K562 (cell line): ENCODE measurements around the gene IMPG2. TPM values are rescaled to one million over a fixed set of nuclear protein-coding genes. Genes with fewer than 3 reads are reported as not detected.

Experiments used
- ATAC-seq: fragments of 200-7000 bp; cut with Tn5 transposase; 3 replicates; pipeline ENCODE4 v1.9.1; 2020; ENCODE audit warnings: moderate library complexity
- BruUV-seq: library from RNA; stranded (reverse); fragments of 400-500 nt; replicated peaks from 2 replicates; lab custom pipeline; 2021; lab: Mats Ljungman, UMichigan
- CTCF ChIA-PET: fragments of 300-600 bp; formaldehyde crosslinking; extraction: SDS; loops from one replicate; lab custom pipeline; 2021; ENCODE audit warnings: low intra/inter-chr PET ratio; lab: Yijun Ruan, JAX
- POLR2A ChIA-PET: fragments of 300-600, 350-650 bp; sonication (Branson Sonifier 250); formaldehyde crosslinking; extraction: SDS; loops from one replicate; lab custom pipeline; 2021; ENCODE audit warnings: antibody characterized with exemption, inconsistent platforms; lab: Yijun Ruan, JAX
- DNase-seq, 4 experiments: peaks; one replicate each; pipeline versions ENCODE4 v3.0.0 to v3.0.0-alpha.2; 2011 to 2018; ENCODE audit warnings: low spot score in 3 of 4, mixed read lengths in 3 of 4; ENCODE audit errors: extremely low read depth in 1 of 4
- FAIRE-seq: peaks from 2 replicates; lab custom pipeline; 2011; peaks lifted over from hg19 to GRCh38; lab: Jason Lieb, UNC
- H2AFZ ChIP-seq: 2 replicates; pipeline ENCODE4 v1.6.0; 2011; ENCODE audit warnings: low read depth, low read length, control low read depth, inconsistent platforms
- H3K27ac ChIP-seq: fragments of 200-600 bp; 3 replicates; pipeline ENCODE4 v1.8.0; 2011; ENCODE audit warnings: low read depth, mild to moderate bottlenecking, control low read depth, inconsistent platforms, low read length, moderate library complexity, mixed read lengths; ENCODE audit errors: extremely low read depth
- H3K27me3 ChIP-seq, 2 experiments: fragments of 300-600 bp in 1 of 2; 2 replicates in 1 of 2; 3 replicates in 1 of 2; pipeline versions ENCODE4 v1.6.0 to v1.8.0; 2011; ENCODE audit warnings: inconsistent platforms in 2 of 2, low read length in 2 of 2, mild to moderate bottlenecking in 1 of 2, mixed read lengths in 1 of 2, moderate library complexity in 1 of 2; ENCODE audit not compliant: control insufficient read depth in 2 of 2, insufficient read depth in 2 of 2
- H3K36me3 ChIP-seq: fragments of 300-600 bp; 3 replicates; pipeline ENCODE4 v1.8.0; 2011; ENCODE audit warnings: mild to moderate bottlenecking, low read length, inconsistent platforms; ENCODE audit not compliant: control insufficient read depth, insufficient read depth
- H3K4me1 ChIP-seq, 2 experiments: fragments of 200-600 bp in 1 of 2; replicated peaks in 1 of 2; 2 replicates in 1 of 2; 3 replicates in 1 of 2; pipeline versions ENCODE4 v1.5.1 to v1.8.0; 2011; ENCODE audit warnings: inconsistent platforms in 2 of 2, low read length in 2 of 2, mild to moderate bottlenecking in 1 of 2, mixed read lengths in 1 of 2, moderate library complexity in 1 of 2; ENCODE audit not compliant: control insufficient read depth in 2 of 2, insufficient read depth in 2 of 2
- H3K4me2 ChIP-seq: 2 replicates; pipeline ENCODE4 v1.6.1; 2011; ENCODE audit warnings: low read length, control low read depth, inconsistent platforms, mixed read lengths; ENCODE audit not compliant: insufficient read depth
- H3K4me3 ChIP-seq: fragments of 200-600 bp; sonication (generic), shearing (Covaris generic); 2 replicates; pipeline ENCODE4 v1.5.1; 2016; ENCODE audit warnings: control low read depth, inconsistent platforms
- H3K79me2 ChIP-seq: fragments of 200-600 bp; 3 replicates; pipeline ENCODE4 v1.8.0; 2011; ENCODE audit warnings: low read length, inconsistent platforms; ENCODE audit not compliant: control insufficient read depth, insufficient read depth
- H3K9ac ChIP-seq, 2 experiments: 2 replicates each; pipeline versions ENCODE4 v1.6.0 to v1.6.1; 2011; ENCODE audit warnings: low read depth in 2 of 2, low read length in 2 of 2, control low read depth in 1 of 2, inconsistent platforms in 1 of 2, mild to moderate bottlenecking in 1 of 2, mixed read lengths in 1 of 2; ENCODE audit not compliant: insufficient read depth in 1 of 2
- H3K9me1 ChIP-seq: one replicate; pipeline ENCODE4 v1.6.0; 2011; ENCODE audit warnings: inconsistent platforms, mild to moderate bottlenecking, low read length, moderate library complexity; ENCODE audit not compliant: control insufficient read depth, insufficient read depth
- H3K9me3 ChIP-seq: replicated peaks from 2 replicates; pipeline ENCODE4 v1.5.1; 2011; ENCODE audit warnings: low read depth, low read length, inconsistent platforms; ENCODE audit not compliant: control insufficient read depth, insufficient read depth
- H4K20me1 ChIP-seq: replicated peaks from 2 replicates; pipeline ENCODE4 v1.6.1; 2011; ENCODE audit warnings: low read length, inconsistent platforms, mixed read lengths; ENCODE audit not compliant: control insufficient read depth, insufficient read depth
- ARID3A ChIP-seq: IDR thresholded peaks from 2 replicates; pipeline ENCODE4 v1.6.1; 2012; ENCODE audit warnings: low read depth, low read length, improper control_type of control experiment, borderline replicate concordance
- C11orf30 ChIP-seq: fragments of 450-650 bp; IDR thresholded peaks from 2 replicates; pipeline ENCODE4 v1.6.1; 2016; ENCODE audit warnings: low read depth, mild to moderate bottlenecking
- CBFA2T2 ChIP-seq: fragments of 450-650 bp; conservative IDR thresholded peaks from 2 replicates; pipeline ENCODE4 v1.6.1; 2017; ENCODE audit warnings: mild to moderate bottlenecking
- CCAR2 ChIP-seq: fragments of 200-400 bp; formaldehyde crosslinking; IDR thresholded peaks from 2 replicates; pipeline ENCODE4 v1.6.1; 2017; ENCODE audit warnings: mild to moderate bottlenecking, low read depth, low read length
- CHCHD3 ChIP-seq: fragments of 250-450 bp; sonication (Bioruptor Pico); IDR thresholded peaks from 2 replicates; pipeline ENCODE4 v2.1.2; 2022; ENCODE audit warnings: mild to moderate bottlenecking
- ILK ChIP-seq: fragments of 450-650 bp; IDR thresholded peaks from 2 replicates; pipeline ENCODE4 v1.6.1; 2016; ENCODE audit warnings: missing genetic modification characterization, low read depth, mild to moderate bottlenecking, missing compliant biosample characterization, moderate library complexity, borderline replicate concordance
- LEF1 ChIP-seq: fragments of 450-650 bp; IDR thresholded peaks from 2 replicates; pipeline ENCODE4 v1.6.1; 2016; ENCODE audit warnings: mild to moderate bottlenecking
- NCOA4 ChIP-seq: fragments of 450-650 bp; IDR thresholded peaks from 2 replicates; pipeline ENCODE4 v1.6.1; 2018; ENCODE audit warnings: mild to moderate bottlenecking; ENCODE audit not compliant: partially characterized antibody
- NFXL1 ChIP-seq: fragments of 450-650 bp; formaldehyde crosslinking; IDR thresholded peaks from 2 replicates; pipeline ENCODE4 v1.4.0; 2021; ENCODE audit warnings: mild to moderate bottlenecking
- PRPF4 ChIP-seq: fragments of 200-400 bp; formaldehyde crosslinking; IDR thresholded peaks from one replicate; pipeline ENCODE4 v1.6.1; 2017; ENCODE audit warnings: low read length, low read depth, mild to moderate bottlenecking; ENCODE audit not compliant: insufficient read depth, poor library complexity, severe bottlenecking
- RCOR1 ChIP-seq, 2 experiments: IDR thresholded peaks; 2 replicates each; pipeline ENCODE4 v1.6.1; 2012; ENCODE audit warnings: low read depth in 2 of 2, low read length in 2 of 2, borderline replicate concordance in 1 of 2, improper control_type of control experiment in 1 of 2
- SPI1 ChIP-seq: IDR thresholded peaks from 2 replicates; pipeline ENCODE4 v1.6.1; 2011; ENCODE audit warnings: low read depth, low read length, control low read depth, borderline replicate concordance
- SRF ChIP-seq, 2 experiments: fragments of 250-450, 450-650 bp in 1 of 2; sonication (Bioruptor Pico) in 1 of 2; sonication (generic) in 1 of 2; formaldehyde crosslinking; IDR thresholded peaks; 2 replicates each; pipeline versions ENCODE4 v1.5.0 to v1.5.1; 2020 to 2022; ENCODE audit warnings: mild to moderate bottlenecking in 1 of 2, missing genetic modification reagents in 1 of 2
- STAG1 ChIP-seq: sonication (generic); formaldehyde crosslinking; IDR thresholded peaks from 2 replicates; pipeline ENCODE4 v1.5.0; 2020; ENCODE audit warnings: missing genetic modification reagents, borderline replicate concordance
- TCF7L2 ChIP-seq: fragments of 150-350 bp; IDR thresholded peaks from 2 replicates; pipeline ENCODE4 v1.6.1; 2016; ENCODE audit warnings: low read depth, mild to moderate bottlenecking, low read length, moderate library complexity
- ZNF184 ChIP-seq: sonication (generic); formaldehyde crosslinking; IDR thresholded peaks from 2 replicates; pipeline ENCODE4 v1.5.0; 2020; ENCODE audit warnings: missing genetic modification reagents
- ZNF197 ChIP-seq: fragments of 200-800 bp; sonication (Bioruptor generic); IDR thresholded peaks from 2 replicates; pipeline ENCODE4 v1.6.1; 2016; ENCODE audit warnings: low read depth, missing genetic modification characterization, missing compliant biosample characterization
- ZNF212 ChIP-seq: fragments of 450-650 bp; formaldehyde crosslinking; IDR thresholded peaks from 2 replicates; pipeline ENCODE4 v1.4.0; 2020; ENCODE audit warnings: mild to moderate bottlenecking
- ZNF311 ChIP-seq: fragments of 250-450 bp; sonication (Bioruptor Pico); IDR thresholded peaks from 2 replicates; pipeline ENCODE4 v1.4.0; 2020; ENCODE audit warnings: mild to moderate bottlenecking, moderate library complexity
- ZNF316 ChIP-seq: fragments of 450-650 bp; IDR thresholded peaks from 2 replicates; pipeline ENCODE4 v1.6.1; 2016
- ZZZ3 ChIP-seq: fragments of 450-650 bp; IDR thresholded peaks from 2 replicates; pipeline ENCODE4 v1.6.1; 2016; ENCODE audit warnings: antibody characterized with exemption, mild to moderate bottlenecking, moderate library complexity
- WGBS: fragments of 100-300 bp; shearing (Covaris generic); methylation state at CpG from one replicate; pipeline ENCODE4 v1.1.6; 2016; ENCODE audit warnings: low coverage, mixed read lengths; ENCODE audit not compliant: insufficient coverage; ENCODE audit errors: missing lambda C conversion rate; 5-methylcytosine and 5-hydroxymethylcytosine counted together
- in situ Hi-C: fragments of 300-500 bp; cut with MboI; formaldehyde crosslinking; loops from 4 replicates; pipeline ENCODE4 v1.15.0; 2018; ENCODE audit warnings: inconsistent platforms, mixed read lengths
- intact Hi-C: fragments of 100-400 bp; cut with micrococcal nuclease; formaldehyde crosslinking; loops from 2 replicates; pipeline ENCODE4 v1.14.2; 2022
- polyA plus RNA-seq, 8 experiments: library from polyadenylated mRNA; depleted of rRNA in 4 of 8; stranded (reverse) in 5 of 8; unstranded in 3 of 8; fragments of >200 nt; fragmentation: Nextera tagmentation in 2 of 8; fragmentation: Illumina TruSeq in 1 of 8; extraction: Ambion mirVana in 2 of 8; extraction: Trizol in 1 of 8; gene quantifications; 2 replicates each; pipeline versions ENCODE4 v1.2.1 to v1.2.3, GENCODE V29; 2011 to 2014; ENCODE audit warnings: inconsistent platforms in 1 of 8, missing spikeins in 1 of 8
- total RNA-seq, 7 experiments: library from RNA; depleted of rRNA in 6 of 7; stranded (reverse); fragments of >200 nt in 6 of 7; fragmentation: Illumina TruSeq in 2 of 7; extraction: Trizol in 2 of 7; gene quantifications; 2 replicates each; pipeline versions ENCODE4 v1.2.1 to v1.2.3, GENCODE V29; 2011 to 2021; ENCODE audit warnings: low replicate concordance in 1 of 7
- TF ChIP-seq, protein P1 (sequence below): fragments of 250-450 bp; sonication (Bioruptor Pico); IDR thresholded peaks from 2 replicates; pipeline ENCODE4 v1.5.0; 2021

Gene IMPG2
- total and polyA plus RNA-seq, 9 of the 15 experiments (the other 6 are each of a cell fraction or from before 2014, with no cell fraction given), result 0.04 to 0.36 (median 0.09) TPM

DNA sequence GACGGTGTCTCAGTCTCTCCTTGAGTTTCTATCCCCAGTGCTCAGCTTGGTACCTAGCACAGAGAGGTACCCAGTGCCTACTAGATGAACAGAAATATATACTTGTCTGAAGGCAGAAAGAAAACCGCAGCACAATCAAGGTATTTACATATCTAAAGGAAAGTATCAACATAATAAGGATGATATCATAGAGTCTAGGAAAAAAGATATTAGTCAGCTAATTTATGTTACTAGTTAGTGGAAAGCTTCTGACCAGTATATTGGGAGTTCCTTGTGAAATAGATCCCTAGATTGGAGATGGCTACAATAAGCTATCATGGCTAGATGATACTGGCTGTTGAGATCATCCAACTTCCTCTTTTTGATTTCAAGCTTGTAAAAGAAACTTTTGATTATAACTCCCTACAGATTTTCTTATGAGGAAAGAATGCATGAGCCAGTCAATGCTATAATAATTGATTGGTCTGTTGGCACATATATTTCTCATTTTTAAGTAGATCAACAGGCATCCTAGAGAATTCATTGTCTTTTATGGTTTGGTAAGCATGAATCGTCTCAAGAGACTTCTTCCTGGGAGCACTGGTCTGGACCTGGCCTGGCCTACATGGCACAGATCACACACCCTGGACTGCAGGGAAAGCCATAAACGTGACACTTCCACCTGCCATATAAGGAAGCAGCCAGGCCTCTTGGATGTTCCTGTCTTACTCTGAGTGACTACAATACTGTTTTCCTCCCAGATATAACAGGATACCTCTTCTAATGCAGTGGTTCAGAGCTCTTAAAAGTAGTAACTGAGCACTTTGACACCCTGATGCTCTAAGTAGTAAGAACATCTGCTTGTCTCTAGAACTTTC is 60.7 kb downstream of the IMPG2 start:
- no peak for ATAC-seq
- Histone ChIP-seq H3K9me1 (no peaks in the 10 kb centered on the region), H3K9me3 (no peaks in the 10 kb centered on the region), H3K27me3 (no peaks in the 10 kb centered on the region), H3K9ac (no peak overlapping the region), H3K4me3 (no peak overlapping the region), H3K36me3 (no peaks in the 10 kb centered on the region), H3K4me1 (no peaks in the 10 kb centered on the region), H3K27ac (no peak overlapping the region), H4K20me1 (no peaks in the 10 kb centered on the region), H2AFZ (no peak overlapping the region), H3K4me2 (no peak overlapping the region), H3K79me2 (no peaks in the 10 kb centered on the region)
- no peak for DNase-seq
- in situ Hi-C loops (no loop called here), intact Hi-C loops (no loop called here)
- ChIA-PET CTCF (no interaction called here), POLR2A (interaction anchor here (0.7 kb wide), 1 partner anchor 9 kb away, joined by 3 read pairs; no protein-coding TSS in a partner anchor)
- no TSS peak for BruUV-seq
- FAIRE-seq, result no peak
- 11% methylated on average over 4 of the region's 4 CpGs for WGBS
- TF ChIP-seq RCOR1 (IDR thresholded peaks at IDR 0.05; ENCODE audit: borderline replicate concordance in 1 of 2, low read depth in 2 of 2, low read length in 2 of 2) (no peak), CHCHD3 (CRISPR knock-in tag) (no peak), ZNF311 (CRISPR knock-in tag) (no peak), ZNF197 (CRISPR knock-in tag) (no peak), ZNF212 (CRISPR knock-in tag) (no peak), ZZZ3 (no peak), ZNF316 (peak; percentile 61), TCF7L2 (no peak), STAG1 (CRISPR knock-in tag) (no peak), PRPF4 (no peak), CCAR2 (no peak), SPI1 (peak; percentile 42), CBFA2T2 (no peak), ARID3A (no peak), ILK (tag) (no peak), C11orf30 (peak; percentile 37; the same call in 1 of the 2 replicates), NCOA4 (no peak), ZNF184 (CRISPR knock-in tag) (no peak), SRF (CRISPR knock-in tag; IDR thresholded peaks at IDR 0.05) (0 out of 4 replicates have a peak, but pooled peaks of 1 of the 2 experiments have one; percentile 44), NFXL1 (no peak), LEF1 (no peak)
- TF ChIP-seq, protein P1, sequence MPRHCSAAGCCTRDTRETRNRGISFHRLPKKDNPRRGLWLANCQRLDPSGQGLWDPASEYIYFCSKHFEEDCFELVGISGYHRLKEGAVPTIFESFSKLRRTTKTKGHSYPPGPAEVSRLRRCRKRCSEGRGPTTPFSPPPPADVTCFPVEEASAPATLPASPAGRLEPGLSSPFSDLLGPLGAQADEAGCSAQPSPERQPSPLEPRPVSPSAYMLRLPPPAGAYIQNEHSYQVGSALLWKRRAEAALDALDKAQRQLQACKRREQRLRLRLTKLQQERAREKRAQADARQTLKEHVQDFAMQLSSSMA (CRISPR knock-in tag), result no peak
